Measurements from ENCODE around the gene ALAD. TPM values are rescaled to one million over a fixed set of nuclear protein-coding genes. Genes with fewer than 3 reads are reported as not detected.

Gene ALAD
- total and polyA plus RNA-seq, 9 of the 15 experiments (the other 6 are each of a cell fraction or from before 2014, with no cell fraction given), result 1.3 to 12.7 (median 6.8) TPM

- no peak for FAIRE-seq
- intact Hi-C loops (cut with micrococcal nuclease) (loop anchor here (5.0 to 10.0 kb wide), 2 partner anchors 135 to 848 kb away; partner anchors contain the start of genes CDC26 and PRPF4), in situ Hi-C loops (cut with MboI) (loop anchor here (5.0 kb wide), 1 partner anchor 108 kb away; the partner anchor contains the start of gene RNF183)
- TF ChIP-seq CBX2 (IDR thresholded peaks at IDR 0.05; ENCODE audit: insufficient read depth, low read length, poor library complexity, severe bottlenecking) (no peak), ZNF311 (CRISPR knock-in tag; IDR thresholded peaks at IDR 0.05) (no peak), NBN (IDR thresholded peaks at IDR 0.05; ENCODE audit: low read depth) (no peak), ZNF766 (CRISPR knock-in tag; conservative IDR thresholded peaks at IDR 0.05) (peak; percentile 7; the same call in 1 of the 2 replicates), ZNF395 (CRISPR knock-in tag; IDR thresholded peaks at IDR 0.05) (no peak), ASH1L (IDR thresholded peaks at IDR 0.05; ENCODE audit: borderline replicate concordance, low read depth, partially characterized antibody) (no peak), RBM14 (IDR thresholded peaks at IDR 0.05; ENCODE audit: borderline replicate concordance, insufficient read depth, low read depth, low read length) (no peak), ZNF212 (CRISPR knock-in tag; IDR thresholded peaks at IDR 0.05) (no peak), NFIX (CRISPR knock-in tag; IDR thresholded peaks at IDR 0.05; ENCODE audit: low read depth) (no peak), BRD9 (IDR thresholded peaks at IDR 0.05; ENCODE audit: low read depth, partially characterized antibody) (no peak)
- TF ChIP-seq, protein P1, sequence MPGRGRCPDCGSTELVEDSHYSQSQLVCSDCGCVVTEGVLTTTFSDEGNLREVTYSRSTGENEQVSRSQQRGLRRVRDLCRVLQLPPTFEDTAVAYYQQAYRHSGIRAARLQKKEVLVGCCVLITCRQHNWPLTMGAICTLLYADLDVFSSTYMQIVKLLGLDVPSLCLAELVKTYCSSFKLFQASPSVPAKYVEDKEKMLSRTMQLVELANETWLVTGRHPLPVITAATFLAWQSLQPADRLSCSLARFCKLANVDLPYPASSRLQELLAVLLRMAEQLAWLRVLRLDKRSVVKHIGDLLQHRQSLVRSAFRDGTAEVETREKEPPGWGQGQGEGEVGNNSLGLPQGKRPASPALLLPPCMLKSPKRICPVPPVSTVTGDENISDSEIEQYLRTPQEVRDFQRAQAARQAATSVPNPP (IDR thresholded peaks at IDR 0.05; ENCODE audit: borderline replicate concordance, insufficient read depth, insufficient read length), result no peak
- TF ChIP-seq, protein P2, sequence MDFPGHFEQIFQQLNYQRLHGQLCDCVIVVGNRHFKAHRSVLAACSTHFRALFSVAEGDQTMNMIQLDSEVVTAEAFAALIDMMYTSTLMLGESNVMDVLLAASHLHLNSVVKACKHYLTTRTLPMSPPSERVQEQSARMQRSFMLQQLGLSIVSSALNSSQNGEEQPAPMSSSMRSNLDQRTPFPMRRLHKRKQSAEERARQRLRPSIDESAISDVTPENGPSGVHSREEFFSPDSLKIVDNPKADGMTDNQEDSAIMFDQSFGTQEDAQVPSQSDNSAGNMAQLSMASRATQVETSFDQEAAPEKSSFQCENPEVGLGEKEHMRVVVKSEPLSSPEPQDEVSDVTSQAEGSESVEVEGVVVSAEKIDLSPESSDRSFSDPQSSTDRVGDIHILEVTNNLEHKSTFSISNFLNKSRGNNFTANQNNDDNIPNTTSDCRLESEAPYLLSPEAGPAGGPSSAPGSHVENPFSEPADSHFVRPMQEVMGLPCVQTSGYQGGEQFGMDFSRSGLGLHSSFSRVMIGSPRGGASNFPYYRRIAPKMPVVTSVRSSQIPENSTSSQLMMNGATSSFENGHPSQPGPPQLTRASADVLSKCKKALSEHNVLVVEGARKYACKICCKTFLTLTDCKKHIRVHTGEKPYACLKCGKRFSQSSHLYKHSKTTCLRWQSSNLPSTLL (IDR thresholded peaks at IDR 0.05), result no peak
- TF ChIP-seq, protein P3, sequence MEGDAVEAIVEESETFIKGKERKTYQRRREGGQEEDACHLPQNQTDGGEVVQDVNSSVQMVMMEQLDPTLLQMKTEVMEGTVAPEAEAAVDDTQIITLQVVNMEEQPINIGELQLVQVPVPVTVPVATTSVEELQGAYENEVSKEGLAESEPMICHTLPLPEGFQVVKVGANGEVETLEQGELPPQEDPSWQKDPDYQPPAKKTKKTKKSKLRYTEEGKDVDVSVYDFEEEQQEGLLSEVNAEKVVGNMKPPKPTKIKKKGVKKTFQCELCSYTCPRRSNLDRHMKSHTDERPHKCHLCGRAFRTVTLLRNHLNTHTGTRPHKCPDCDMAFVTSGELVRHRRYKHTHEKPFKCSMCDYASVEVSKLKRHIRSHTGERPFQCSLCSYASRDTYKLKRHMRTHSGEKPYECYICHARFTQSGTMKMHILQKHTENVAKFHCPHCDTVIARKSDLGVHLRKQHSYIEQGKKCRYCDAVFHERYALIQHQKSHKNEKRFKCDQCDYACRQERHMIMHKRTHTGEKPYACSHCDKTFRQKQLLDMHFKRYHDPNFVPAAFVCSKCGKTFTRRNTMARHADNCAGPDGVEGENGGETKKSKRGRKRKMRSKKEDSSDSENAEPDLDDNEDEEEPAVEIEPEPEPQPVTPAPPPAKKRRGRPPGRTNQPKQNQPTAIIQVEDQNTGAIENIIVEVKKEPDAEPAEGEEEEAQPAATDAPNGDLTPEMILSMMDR (IDR thresholded peaks at IDR 0.05 in 2 of 3, conservative IDR thresholded peaks at IDR 0.05 in 1 of 3; ENCODE audit: insufficient read depth in 2 of 3, low read depth in 1 of 3, low read length in 3 of 3), result 0 out of 6 replicates have a peak, but pooled peaks of 1 of the 3 experiments have one; percentile 9
These were observed 8.8 kb upstream of the ALAD start for GRCh38 chr9:113409883-113410206.

More at GRCh38 chr9:113409883-113410206, 8.8 kb upstream of the ALAD start:
- ATAC-seq (peak; percentile 38), DNase-seq (ENCODE audit: extremely low read depth in 1 of 4, low spot score in 3 of 4) (no peak)
- no TSS peak for BruUV-seq (replicated peaks)
- H3K9me3 ChIP-seq (replicated peaks; ENCODE audit: control insufficient read depth, insufficient read depth, low read depth, low read length), result no peaks in the 10 kb centered on the region
- POLR2A ChIA-PET, result interaction anchor here (0.6 to 3.4 kb wide), 24 partner anchors 9 to 245 kb away, joined by 3 to 43 read pairs (median 4); partner anchors contain the start of genes ALAD, CDC26 and WDR31
- H2AFZ ChIP-seq (ENCODE audit: low read depth, low read length), result peak overlapping the region; percentile 92
- H3K36me3 ChIP-seq (ENCODE audit: control insufficient read depth, insufficient read depth, low read length), result peaks cover 29% of the 10 kb centered on the region
- under 1% methylated on average over 19 of the region's 20 CpGs for WGBS (ENCODE audit: insufficient coverage, low coverage, missing lambda C conversion rate)
- peak overlapping the region; percentile 98 for H3K4me2 ChIP-seq (ENCODE audit: insufficient read depth, low read length)
- H3K27ac ChIP-seq (ENCODE audit: extremely low read depth, low read depth, low read length), result peak overlapping the region; percentile 87
- no peaks in the 10 kb centered on the region for H3K27me3 ChIP-seq (ENCODE audit: control insufficient read depth in 2 of 2, insufficient read depth in 2 of 2, low read length in 2 of 2)
- H3K4me1 ChIP-seq (replicated peaks in 1 of 2; ENCODE audit: control insufficient read depth in 2 of 2, insufficient read depth in 2 of 2, low read length in 2 of 2), result peaks cover 12 to 22% of the 10 kb centered on the region in 2 experiments; a peak in 4 of 5 replicates
- peaks cover 24% of the 10 kb centered on the region for H3K79me2 ChIP-seq (ENCODE audit: control insufficient read depth, insufficient read depth, low read length)
- H3K9me1 ChIP-seq (ENCODE audit: control insufficient read depth, insufficient read depth, low read length), result no peaks in the 10 kb centered on the region
- no peaks in the 10 kb centered on the region for H4K20me1 ChIP-seq (replicated peaks; ENCODE audit: control insufficient read depth, insufficient read depth, low read length)
- CTCF ChIA-PET (ENCODE audit: low intra/inter-chr PET ratio), result no interaction called here
- peak overlapping the region; percentile 99 to 100 for H3K9ac ChIP-seq (ENCODE audit: insufficient read depth in 1 of 2, low read depth in 2 of 2, low read length in 2 of 2)
- H3K4me3 ChIP-seq, result peak overlapping the region; percentile 88
